Uterus (tissue), 4 donors: ENCODE data around the gene HSPG2. TPM values are rescaled to one million over a fixed set of nuclear protein-coding genes. Genes with fewer than 3 reads are reported as not detected.
"Not testable (repeated sequence)": the region's sequence is repeated elsewhere in the genome, so short reads cannot be mapped to it uniquely, and the experiment has no call there.

Experiments used
- DNase-seq, 2 donors: peaks; one replicate each; pipeline ENCODE4 v3.0.0-alpha.2; 2019 to 2020
- H3K27ac ChIP-seq, 2 donors: fragments of 200-600 bp; sonication (generic); 1 replicate in 1 of 2; 2 replicates in 1 of 2; pipeline ENCODE4 v1.5.1; 2016 to 2018
- H3K27me3 ChIP-seq, 2 donors: fragments of 200-600 bp; sonication (generic); one replicate each; pipeline ENCODE4 v1.5.1; 2018 to 2019; ENCODE audit warnings: control low read depth in 1 of 2
- H3K36me3 ChIP-seq, 2 donors: fragments of 200-600 bp; sonication (generic); one replicate each; pipeline ENCODE4 v1.5.1; 2019; ENCODE audit warnings: control low read depth in 1 of 2
- H3K4me1 ChIP-seq, 2 donors: fragments of 200-600 bp; sonication (generic); one replicate each; pipeline ENCODE4 v1.5.1; 2018 to 2019; ENCODE audit warnings: control low read depth in 1 of 2
- H3K4me3 ChIP-seq, 2 donors: fragments of 200-600 bp; sonication (generic); 1 replicate in 1 of 2; 2 replicates in 1 of 2; pipeline ENCODE4 v1.5.1; 2018 to 2019; ENCODE audit warnings: mild to moderate bottlenecking in 1 of 2
- H3K9me3 ChIP-seq, 2 donors: fragments of 200-600 bp; sonication (generic); one replicate each; pipeline ENCODE4 v1.5.1; 2019; ENCODE audit warnings: control low read depth in 1 of 2
- CTCF ChIP-seq, 4 experiments: fragments of 200-600 bp in 2 of 4; fragments of 450-650 bp in 2 of 4; sonication (generic) in 2 of 4; IDR thresholded peaks; one replicate each; pipeline ENCODE4 v1.5.1; 2016 to 2019; ENCODE audit warnings: antibody characterized with exemption in 4 of 4, mild to moderate bottlenecking in 2 of 4, moderate library complexity in 1 of 4
- POLR2A ChIP-seq, 2 donors: fragments of 450-650 bp; IDR thresholded peaks; one replicate each; pipeline ENCODE4 v1.6.1; 2016; ENCODE audit warnings: antibody characterized with exemption in 2 of 2, mild to moderate bottlenecking in 1 of 2, moderate library complexity in 1 of 2
- intact Hi-C: fragments of 100-400 bp; cut with DNase I; formaldehyde crosslinking; loops from one replicate; pipeline ENCODE4 v1.15.1; 2023; ENCODE audit warnings: low total_unique reads
- total RNA-seq, 4 donors: library from RNA; depleted of rRNA in 3 of 4; stranded (reverse); fragments of >200 nt in 3 of 4; gene quantifications; one replicate each; pipeline versions ENCODE4 v1.1.0 to v1.2.4, GENCODE V29; 2014 to 2023
- donor health status: DM: yes; HTN: yes; CAD: no.

Gene HSPG2
- total RNA-seq = 100 to 1,000 TPM in 3 of 4 donors, 10 to 100 TPM in 1; 96.8 to 677 (median 290) TPM

GRCh38 chr1:21937034-21937371 lies at the start of gene HSPG2:
HSPG2 (minus strand) TSS chr1:21937310; CDS start chr1:21937217, 93 bp downstream.
- H3K27ac ChIP-seq = peak within 1 kb of the TSS; percentile 93 to 94

GRCh38 chr1:21986386-21986785 lies 49.3 kb upstream of the HSPG2 start:
- H3K9me3 ChIP-seq, H3K36me3 ChIP-seq, H3K27me3 ChIP-seq, H3K27ac ChIP-seq, H3K4me3 ChIP-seq, DNase-seq, intact Hi-C loops, H3K4me1 ChIP-seq: not testable (repeated sequence)

More at GRCh38 chr1:21937034-21937371, at the start of gene HSPG2:
- no peaks in the 10 kb centered on the region for H3K9me3 ChIP-seq
- no peaks in the 10 kb centered on the region for H3K36me3 ChIP-seq
- no peaks in the 10 kb centered on the region for H3K27me3 ChIP-seq
- DNase-seq = no peak
- TF ChIP-seq POLR2A (IDR thresholded peaks at IDR 0.05) = no peak
- no peak for TF ChIP-seq CTCF (IDR thresholded peaks at IDR 0.05)
- peaks cover 5 to 26% of the 10 kb centered on the region in 2 donors for H3K4me1 ChIP-seq
- peak within 1 kb of the TSS; percentile 53 to 85 for H3K4me3 ChIP-seq
- intact Hi-C loops = no loop called here

GRCh38 chr1:21985893-21986292 lies 48.8 kb upstream of the HSPG2 start:
- H3K36me3 ChIP-seq, H3K4me3 ChIP-seq, H3K27ac ChIP-seq, intact Hi-C loops, H3K9me3 ChIP-seq, H3K4me1 ChIP-seq, DNase-seq, H3K27me3 ChIP-seq: not testable (repeated sequence)

- H3K4me1 ChIP-seq, H3K27ac ChIP-seq, H3K27me3 ChIP-seq, H3K36me3 ChIP-seq, intact Hi-C loops, H3K4me3 ChIP-seq, DNase-seq, H3K9me3 ChIP-seq: not testable (repeated sequence)
These were observed 46.4 kb upstream of the HSPG2 start for GRCh38 chr1:21983539-21983938.

GRCh38 chr1:21982122-21982521 lies 45.0 kb upstream of the HSPG2 start:
- H3K4me1 ChIP-seq, DNase-seq, H3K36me3 ChIP-seq: not testable (repeated sequence)

GRCh38 chr1:21981253-21981652 lies 44.1 kb upstream of the HSPG2 start:
- H3K9me3 ChIP-seq, H3K4me3 ChIP-seq, H3K27ac ChIP-seq, intact Hi-C loops, H3K27me3 ChIP-seq, DNase-seq, H3K4me1 ChIP-seq, H3K36me3 ChIP-seq: not testable (repeated sequence)

More at GRCh38 chr1:21982122-21982521, 45.0 kb upstream of the HSPG2 start:
- H3K9me3 ChIP-seq, H3K4me3 ChIP-seq, H3K27ac ChIP-seq, intact Hi-C loops, H3K27me3 ChIP-seq: not testable (repeated sequence)

GRCh38 chr1:21980515-21981220 lies 43.6 kb upstream of the HSPG2 start:
- DNase-seq, H3K4me1 ChIP-seq, intact Hi-C loops, H3K27me3 ChIP-seq, H3K27ac ChIP-seq, H3K9me3 ChIP-seq, H3K4me3 ChIP-seq, H3K36me3 ChIP-seq: not testable (repeated sequence)

- H3K36me3 ChIP-seq, DNase-seq, H3K9me3 ChIP-seq, H3K27me3 ChIP-seq, H3K27ac ChIP-seq, intact Hi-C loops, H3K4me1 ChIP-seq, H3K4me3 ChIP-seq: not testable (repeated sequence)
These were observed 41.1 kb upstream of the HSPG2 start for GRCh38 chr1:21978209-21978608.

GRCh38 chr1:21976703-21977239 lies 39.7 kb upstream of the HSPG2 start, which contains the start of gene CELA3B:
CELA3B (plus strand) TSS chr1:21977022; CDS start chr1:21977040, 18 bp downstream.
- H3K27me3 ChIP-seq, H3K27ac ChIP-seq, H3K9me3 ChIP-seq, H3K4me3 ChIP-seq, intact Hi-C loops, H3K4me1 ChIP-seq, H3K36me3 ChIP-seq, DNase-seq: not testable (repeated sequence)

GRCh38 chr1:21975296-21975695 lies 38.2 kb upstream of the HSPG2 start:
- H3K4me3 ChIP-seq, H3K27ac ChIP-seq, H3K36me3 ChIP-seq, intact Hi-C loops, H3K27me3 ChIP-seq, H3K9me3 ChIP-seq, H3K4me1 ChIP-seq, DNase-seq: not testable (repeated sequence)

- DNase-seq, intact Hi-C loops, H3K27ac ChIP-seq, H3K27me3 ChIP-seq, H3K4me1 ChIP-seq, H3K9me3 ChIP-seq, H3K36me3 ChIP-seq, H3K4me3 ChIP-seq: not testable (repeated sequence)
These were observed 37.6 kb upstream of the HSPG2 start for GRCh38 chr1:21974699-21975098.

GRCh38 chr1:21973948-21974347 lies 36.8 kb upstream of the HSPG2 start:
- intact Hi-C loops = not testable (repeated sequence)

More at GRCh38 chr1:21973948-21974347, 36.8 kb upstream of the HSPG2 start:
- not testable (repeated sequence) for H3K4me1 ChIP-seq, DNase-seq, H3K27ac ChIP-seq, H3K4me3 ChIP-seq, H3K9me3 ChIP-seq, H3K36me3 ChIP-seq, H3K27me3 ChIP-seq
